GM21529 (cell line): ENCODE measurements around the gene SMG6.

Experiments
- ATAC-seq: cut with Tn5 transposase; IDR thresholded peaks from one replicate; pipeline ENCODE4 v1.9.1; 2021; ENCODE audit not compliant: unreplicated experiment

Gene SMG6

DNA sequence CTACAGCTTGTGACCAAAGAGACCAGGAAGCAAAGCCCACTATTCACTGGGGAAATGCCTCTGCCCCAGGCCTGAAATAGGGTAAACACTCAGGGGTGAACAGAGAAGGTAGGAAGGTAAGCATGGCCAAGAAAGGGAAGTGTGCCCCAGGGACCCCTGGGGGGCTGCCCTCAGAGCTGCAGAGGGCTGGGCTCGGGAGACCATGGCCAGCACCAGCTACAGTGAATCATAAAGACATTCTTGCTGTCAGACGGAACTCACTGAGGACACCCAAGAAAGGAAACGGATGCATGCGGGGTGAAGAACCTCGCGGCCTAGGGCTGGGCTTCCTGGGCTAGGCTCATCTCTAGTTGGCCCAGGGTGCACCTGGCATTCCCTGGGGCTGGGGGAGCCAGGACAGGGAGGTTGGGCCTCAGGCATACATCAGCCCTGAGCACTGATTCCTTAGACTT, 239.0 kb downstream of the SMG6 start:
- no peak for ATAC-seq

DNA sequence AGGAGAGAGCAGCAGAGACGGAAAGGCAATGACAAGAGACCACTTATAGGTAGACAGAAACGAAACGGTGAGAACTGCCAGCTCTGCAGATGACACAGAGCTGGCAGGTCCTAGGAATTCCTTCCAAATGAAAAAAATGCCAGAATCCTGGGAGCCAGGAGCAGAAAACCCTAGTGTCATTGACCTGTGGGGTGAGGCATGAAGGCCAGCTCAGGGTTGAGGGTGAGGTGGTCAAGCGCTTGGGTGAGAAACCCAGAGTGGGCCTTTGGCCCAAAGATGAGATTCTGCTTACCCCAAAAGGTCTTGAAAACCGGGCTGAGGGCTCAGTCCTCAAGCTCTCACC, 239.5 kb downstream of the SMG6 start:
- no peak for ATAC-seq

DNA sequence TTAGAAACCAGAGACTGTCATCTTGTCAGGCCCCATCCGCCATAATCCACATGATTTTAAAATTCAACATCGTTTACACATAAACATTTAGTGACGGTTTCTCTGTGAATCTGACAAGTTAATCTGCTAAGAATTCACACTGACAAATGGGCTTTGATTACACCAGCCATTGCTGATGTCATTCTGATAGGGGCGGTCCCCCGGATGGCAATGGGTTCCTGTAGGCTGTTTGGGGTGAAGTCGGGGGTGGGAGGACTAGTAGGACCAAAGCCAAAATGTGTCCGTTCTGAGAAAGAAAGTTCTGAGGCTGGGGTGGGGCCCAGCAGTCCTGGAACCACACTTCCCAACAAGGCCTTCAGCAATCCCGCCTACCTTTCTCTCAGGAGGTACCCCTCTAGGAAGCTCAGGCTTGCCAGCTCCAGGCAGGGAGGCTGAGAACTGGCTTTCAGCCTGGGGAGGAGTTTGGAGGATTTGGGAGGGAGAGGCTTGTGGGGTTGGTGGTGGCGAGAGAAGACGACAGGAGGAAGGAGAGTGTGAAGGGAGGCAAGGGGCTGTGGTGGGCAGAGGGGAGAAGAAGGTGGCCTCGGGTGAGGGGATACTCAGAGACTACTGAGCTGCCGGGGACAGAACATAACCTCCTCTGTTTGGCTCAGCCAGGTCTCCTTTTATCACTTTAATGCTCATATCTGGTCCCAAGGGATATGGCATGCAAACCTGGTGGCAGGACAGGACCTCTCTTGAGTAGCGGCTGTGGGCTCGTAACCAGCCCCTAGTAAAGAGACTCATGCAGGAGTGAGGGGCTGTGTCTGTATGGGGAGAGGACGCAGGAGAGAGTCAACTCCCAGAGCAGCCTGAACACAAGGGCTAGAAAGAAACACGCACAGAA, 240.1 kb downstream of the SMG6 start:
- no peak for ATAC-seq

DNA sequence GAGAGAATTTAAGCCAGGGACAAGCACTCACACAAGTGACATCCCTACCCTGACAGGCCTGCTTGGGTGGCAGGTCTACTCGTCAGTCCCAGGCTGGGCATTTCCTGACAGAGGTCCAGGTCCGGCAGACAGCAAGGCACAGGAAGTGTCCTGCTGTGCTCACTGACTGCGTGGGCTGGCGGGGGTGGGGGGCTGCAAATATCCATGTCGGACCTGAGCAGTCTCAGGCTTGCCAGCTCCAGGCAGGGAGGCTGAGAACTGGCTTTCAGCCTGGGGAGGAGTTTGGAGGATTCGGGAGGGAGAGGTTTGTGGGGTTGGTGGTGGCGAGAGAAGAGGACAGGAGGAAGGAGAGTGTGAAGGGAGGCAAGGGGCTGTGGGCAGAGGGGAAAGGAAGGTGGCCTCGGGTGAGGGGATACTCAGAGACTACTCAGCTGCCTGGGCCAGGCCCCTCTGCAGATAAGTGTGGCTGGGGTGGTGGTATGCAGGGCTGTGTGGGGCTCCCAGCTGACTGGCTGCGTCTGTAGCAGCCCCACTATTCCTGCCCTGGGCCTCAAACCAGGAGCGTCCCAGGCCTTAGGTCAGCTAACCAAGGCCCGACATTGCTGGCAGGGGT, 240.9 kb downstream of the SMG6 start:
- no peak for ATAC-seq

DNA sequence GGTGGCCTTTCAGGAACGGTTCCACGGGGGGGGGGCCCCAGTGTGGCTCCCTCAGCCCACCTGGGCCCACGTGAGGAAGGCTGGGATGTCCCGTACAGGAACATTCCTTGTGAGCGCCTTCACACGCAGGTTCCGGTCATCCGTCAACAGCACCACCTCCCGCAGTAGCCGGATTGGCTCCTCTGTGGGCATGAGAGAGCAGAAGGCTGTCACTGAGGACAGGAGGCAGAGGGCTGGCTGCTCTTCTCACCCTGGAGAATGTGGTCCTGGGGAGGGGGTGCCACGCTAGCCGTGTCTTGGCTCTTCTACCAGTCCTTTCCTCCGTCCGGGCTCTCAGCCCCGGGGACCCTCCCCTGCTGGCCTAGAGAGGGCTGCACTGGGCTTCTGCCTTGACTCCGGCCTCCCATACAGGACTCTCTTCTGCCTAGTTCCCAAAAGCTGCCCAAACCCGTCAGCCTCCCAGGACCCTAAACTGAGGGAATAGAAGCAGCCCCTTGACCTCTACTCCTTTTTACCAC, 242.1 kb downstream of the SMG6 start:
- ATAC-seq: no peak

DNA sequence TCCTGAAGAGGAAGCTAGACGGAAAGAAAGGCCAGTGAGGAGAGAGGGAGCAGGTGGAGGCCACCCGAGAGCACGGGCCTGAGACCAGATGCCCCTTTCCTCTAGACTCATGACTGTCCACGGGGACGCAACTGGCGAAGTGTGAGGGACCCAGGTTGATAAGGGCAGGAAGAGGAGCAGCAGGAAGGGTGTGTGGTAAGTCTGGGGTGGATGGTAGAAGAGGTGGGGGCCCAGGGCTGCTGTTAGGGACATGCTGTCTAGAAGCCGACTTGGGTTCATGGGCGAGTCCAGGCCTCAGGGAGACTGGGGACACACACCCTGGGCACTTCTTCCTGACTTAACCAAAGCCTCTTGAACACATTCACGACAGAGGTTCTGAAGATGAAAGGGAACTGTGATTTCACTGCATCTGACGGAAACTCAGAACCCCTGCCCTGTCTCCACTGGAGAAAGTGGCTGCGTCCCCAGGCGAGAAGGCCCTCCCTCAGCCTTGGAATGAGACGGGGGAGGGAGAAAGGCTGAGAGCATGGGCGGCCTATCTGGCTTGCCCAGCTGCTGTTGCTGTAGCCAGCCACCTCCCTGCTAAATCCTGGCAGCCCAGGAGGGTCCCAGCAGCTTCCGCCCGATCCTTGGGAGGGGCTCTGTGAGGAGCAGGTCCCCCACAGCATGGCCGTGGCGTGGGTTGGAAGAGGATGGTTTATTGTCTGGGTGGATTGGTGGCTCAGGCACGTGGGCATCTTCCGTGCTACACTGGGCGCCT, 242.7 kb downstream of the SMG6 start:
- no peak for ATAC-seq

DNA sequence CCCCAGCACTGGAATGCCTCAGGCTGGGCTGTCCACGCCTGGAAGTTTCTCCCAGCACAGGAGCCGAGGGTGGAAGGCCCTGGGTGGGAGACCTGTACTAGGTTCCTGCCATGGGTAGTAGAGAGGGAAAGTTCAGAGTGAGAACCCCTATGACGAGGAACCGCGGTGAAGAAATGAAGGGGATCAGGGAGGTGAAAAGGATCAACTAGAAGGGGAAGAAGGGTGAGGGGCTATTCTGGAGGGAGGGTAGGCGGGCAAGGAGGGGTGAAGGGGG, 243.3 kb downstream of the SMG6 start:
- ATAC-seq: no peak

DNA sequence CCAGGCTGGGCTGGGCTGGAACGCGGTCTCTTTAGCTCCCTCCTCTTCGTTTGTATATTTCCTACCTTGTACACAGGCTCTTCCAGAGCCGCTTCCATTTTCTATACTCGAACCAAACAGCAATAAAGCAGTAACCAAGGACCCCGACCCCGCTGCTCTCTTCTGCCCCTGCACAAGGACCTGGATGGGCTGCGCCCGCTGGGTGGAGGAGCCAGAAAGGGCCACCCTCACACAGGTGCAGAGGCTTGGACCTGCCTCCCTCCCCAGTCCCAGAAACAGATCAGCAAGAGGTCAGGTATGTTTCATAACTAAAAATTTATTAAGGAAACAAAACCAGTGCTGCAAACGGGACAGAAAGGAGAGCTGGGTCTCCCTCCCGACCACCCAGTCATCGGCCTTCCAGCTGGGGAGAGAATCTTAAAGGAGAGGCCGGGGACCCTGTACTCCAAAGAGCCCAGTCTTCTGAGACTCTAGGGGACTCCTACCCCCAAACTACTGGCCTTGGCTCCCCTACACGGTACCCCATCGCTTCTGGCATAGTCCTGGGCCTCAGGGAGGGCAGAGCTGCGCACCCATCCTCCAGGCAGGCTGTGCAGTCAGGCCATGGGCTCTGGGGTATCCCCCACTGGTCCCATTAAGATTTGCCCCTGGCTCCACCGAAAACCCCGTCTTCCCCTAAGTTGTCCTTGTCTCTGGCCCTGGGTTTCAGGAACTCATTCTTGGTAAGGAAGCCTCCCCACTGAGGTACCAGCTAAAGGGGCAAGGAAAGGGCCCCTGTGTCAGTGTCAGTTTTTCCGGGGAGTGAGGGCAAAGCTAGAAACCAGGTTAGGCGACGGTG, 243.8 kb downstream of the SMG6 start:
- ATAC-seq: no peak

DNA sequence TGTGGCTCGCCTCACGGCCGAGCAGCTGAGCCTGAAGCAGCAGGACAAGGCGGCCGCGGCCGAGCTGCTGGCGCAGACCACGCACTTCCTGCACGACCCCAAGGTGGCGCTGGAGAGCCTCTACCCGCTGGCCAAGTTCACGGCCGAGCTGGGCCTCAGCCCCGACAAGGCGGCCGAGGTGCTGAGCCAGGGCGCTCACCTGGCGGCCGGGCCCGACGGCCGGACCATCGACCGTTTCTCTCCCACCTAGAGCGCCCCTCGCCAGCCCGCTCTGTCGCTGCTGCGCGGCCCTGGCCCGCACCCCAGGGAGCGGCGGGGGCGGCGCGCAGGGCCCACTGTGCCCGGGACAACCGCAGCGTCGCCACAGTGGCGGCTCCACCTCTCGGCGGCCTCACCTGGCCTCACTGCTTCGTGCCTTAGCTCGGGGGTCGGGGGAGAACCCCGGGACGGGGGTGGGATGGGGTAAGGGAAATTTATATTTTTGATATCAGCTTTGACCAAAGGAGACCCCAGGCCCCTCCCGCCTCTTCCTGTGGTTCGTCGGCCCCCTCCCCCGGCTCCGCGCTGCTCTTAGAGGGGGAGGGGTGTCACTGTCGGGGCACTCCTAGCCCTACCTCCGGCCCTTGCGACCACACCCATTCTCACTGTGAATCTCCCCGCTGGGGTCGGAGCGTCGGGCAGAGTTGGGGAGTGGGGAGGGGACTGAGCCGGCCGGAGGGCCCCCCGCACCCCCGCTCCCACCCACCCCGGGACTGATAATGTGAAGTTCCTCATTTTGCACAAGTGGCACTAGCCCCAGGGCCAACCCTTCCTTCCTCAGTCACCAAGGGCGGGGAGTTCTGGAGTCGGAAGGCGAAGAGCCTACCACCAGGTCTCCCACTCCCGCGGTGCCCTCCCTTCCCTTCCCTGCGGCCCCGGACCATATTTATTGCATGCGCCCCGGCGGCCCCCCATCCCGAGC, 244.7 kb downstream of the SMG6 start:
- no peak for ATAC-seq

DNA sequence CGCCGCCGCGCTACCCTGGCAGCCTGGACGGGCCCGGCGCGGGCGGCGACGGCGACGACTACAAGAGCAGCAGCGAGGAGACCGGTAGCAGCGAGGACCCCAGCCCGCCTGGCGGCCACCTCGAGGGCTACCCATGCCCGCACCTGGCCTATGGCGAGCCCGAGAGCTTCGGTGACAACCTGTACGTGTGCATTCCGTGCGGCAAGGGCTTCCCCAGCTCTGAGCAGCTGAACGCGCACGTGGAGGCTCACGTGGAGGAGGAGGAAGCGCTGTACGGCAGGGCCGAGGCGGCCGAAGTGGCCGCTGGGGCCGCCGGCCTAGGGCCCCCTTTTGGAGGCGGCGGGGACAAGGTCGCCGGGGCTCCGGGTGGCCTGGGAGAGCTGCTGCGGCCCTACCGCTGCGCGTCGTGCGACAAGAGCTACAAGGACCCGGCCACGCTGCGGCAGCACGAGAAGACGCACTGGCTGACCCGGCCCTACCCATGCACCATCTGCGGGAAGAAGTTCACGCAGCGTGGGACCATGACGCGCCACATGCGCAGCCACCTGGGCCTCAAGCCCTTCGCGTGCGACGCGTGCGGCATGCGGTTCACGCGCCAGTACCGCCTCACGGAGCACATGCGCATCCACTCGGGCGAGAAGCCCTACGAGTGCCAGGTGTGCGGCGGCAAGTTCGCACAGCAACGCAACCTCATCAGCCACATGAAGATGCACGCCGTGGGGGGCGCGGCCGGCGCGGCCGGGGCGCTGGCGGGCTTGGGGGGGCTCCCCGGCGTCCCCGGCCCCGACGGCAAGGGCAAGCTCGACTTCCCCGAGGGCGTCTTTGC, 245.6 kb downstream of the SMG6 start:
- no peak for ATAC-seq

DNA sequence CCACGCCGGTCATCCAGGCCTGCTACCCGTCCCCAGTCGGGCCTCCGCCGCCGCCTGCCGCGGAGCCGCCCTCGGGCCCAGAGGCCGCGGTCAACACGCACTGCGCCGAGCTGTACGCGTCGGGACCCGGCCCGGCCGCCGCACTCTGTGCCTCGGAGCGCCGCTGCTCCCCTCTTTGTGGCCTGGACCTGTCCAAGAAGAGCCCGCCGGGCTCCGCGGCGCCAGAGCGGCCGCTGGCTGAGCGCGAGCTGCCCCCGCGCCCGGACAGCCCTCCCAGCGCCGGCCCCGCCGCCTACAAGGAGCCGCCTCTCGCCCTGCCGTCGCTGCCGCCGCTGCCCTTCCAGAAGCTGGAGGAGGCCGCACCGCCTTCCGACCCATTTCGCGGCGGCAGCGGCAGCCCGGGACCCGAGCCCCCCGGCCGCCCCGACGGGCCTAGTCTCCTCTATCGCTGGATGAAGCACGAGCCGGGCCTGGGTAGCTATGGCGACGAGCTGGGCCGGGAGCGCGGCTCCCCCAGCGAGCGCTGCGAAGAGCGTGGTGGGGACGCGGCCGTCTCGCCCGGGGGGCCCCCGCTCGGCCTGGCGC, 246.3 kb downstream of the SMG6 start:
- no peak for ATAC-seq

DNA sequence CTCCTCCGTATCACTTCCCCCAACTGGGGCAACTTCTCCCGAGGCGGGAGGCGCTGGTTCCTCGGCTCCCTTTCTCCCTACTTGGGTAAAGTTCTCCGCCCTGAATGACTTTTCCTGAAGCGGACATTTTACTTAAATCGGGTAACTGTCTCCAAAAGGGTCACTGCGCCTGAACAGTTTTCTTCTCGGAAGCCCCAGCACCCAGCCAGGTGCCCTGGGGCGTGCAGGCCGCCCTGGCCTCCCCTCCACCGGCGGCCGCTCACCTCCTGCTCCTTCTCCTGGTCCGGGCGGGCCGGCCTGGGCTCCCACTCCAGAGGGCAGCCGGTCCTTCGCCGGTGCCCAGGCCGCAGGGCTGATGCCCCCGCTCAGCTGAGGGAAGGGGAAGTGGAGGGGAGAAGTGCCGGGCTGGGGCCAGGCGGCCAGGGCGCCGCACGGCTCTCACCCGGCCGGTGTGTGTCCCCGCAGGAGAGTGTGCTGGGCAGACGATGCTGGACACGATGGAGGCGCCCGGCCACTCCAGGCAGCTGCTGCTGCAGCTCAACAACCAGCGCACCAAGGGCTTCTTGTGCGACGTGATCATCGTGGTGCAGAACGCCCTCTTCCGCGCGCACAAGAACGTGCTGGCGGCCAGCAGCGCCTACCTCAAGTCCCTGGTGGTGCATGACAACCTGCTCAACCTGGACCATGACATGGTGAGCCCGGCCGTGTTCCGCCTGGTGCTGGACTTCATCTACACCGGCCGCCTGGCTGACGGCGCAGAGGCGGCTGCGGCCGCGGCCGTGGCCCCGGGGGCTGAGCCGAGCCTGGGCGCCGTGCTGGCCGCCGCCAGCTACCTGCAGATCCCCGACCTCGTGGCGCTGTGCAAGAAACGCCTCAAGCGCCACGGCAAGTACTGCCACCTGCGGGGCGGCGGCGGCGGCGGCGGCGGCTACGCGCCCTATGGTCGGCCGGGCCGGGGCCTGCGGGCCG, 247.1 kb downstream of the SMG6 start:
- no peak for ATAC-seq

DNA sequence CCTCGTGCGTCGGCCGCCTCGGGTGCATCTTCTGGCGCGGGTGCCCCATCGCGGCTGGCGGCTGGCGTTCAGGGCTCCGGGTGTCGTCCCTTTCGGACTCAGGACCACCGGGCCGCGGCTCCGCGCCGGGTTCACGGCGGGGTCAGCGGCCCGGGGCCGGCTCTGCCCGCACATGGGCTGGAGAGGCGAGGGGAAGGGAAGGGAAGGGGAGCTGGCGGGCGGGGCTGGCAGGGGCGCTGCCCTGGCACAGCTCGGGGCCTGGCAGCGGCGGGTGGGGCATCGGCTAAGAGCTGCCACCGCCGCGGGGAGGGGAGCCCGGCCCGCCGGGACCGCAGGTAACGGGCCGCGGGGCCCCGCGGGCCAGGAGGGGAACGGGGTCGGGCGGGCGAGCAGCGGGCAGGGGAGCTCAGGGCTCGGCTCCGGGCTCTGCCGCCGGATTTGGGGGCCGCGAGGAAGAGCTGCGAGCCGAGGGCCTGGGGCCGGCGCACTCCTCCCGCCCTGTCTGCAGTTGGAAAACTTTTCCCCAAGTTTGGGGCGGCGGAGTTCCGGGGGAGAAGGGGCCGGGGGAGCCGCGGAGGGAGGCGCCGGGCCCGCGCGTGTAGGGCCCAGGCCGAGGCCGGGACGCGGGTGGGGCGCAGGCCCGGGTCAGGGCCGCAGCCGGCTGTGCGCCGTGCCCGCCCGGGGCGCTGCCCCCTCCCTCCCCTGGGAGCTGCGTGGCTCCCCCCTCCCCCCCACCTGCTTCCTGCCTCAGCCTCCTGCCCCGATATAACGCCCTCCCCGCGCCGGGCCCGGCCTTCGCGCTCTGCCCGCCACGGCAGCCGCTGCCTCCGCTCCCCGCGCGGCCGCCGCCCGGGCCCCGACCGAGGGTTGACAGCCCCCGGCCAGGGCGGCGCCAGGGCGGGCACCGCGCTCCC, 248.0 kb downstream of the SMG6 start:
- no peak for ATAC-seq

DNA sequence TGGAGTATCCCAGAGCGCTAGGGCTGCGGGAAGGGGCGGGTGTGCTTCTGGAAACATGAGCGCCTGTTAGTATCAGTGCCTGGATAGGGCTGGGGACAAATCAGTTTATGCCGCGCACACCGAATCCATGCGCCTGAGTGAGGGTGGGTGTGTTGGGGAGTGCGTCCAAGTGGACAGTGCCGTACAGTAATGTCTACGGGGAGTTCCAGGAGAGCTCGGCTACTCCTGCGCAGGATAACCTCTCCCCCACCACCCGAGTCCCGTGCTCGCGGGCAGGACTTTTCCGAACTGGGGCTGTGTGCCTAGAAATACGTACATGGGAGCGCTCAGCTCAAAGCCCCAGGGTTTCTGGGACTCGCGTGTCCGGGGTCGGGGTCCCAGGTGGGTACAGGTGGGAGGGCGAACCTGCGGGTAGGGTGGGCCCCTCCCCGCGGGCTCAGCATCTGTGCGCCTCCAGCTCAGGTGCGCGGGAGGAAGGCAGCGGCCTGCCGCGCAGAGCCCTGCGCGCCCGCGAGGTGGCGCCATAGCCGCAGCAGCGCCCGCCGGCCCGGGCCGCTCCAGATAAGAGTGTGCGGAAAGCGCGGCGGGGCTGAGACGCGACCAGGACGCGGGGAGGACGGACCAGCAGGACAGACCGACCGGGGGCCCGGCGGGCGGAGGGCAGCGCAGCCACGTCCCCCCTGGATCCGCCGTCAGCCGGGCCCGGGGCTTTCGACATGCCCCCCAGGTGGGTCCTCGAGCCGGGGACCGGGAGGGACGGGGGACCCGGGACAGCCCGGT, 248.9 kb downstream of the SMG6 start, which contains the start of gene HIC1:
Gene HIC1 (plus strand): TSS at position 592 of the 780 bp plus-strand sequence. CDS start 1,588 bp downstream, outside the sequence.
- ATAC-seq: peak; percentile 31

DNA sequence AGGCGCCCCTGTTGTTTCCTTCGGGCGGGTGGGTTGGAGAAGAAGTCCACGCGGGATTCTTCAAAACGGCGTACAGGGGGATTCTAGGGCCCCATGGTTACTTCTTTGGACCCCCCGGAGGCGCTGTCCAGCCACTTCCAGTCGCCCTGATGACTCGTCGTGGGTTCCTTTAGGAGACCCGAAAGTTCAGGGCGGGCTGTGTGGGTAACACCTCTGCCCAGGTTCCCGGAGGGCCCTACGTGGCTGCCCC, 249.4 kb downstream of the SMG6 start:
- ATAC-seq: no peak
